ENCODE results near the gene SLC46A1.

The SLC46A1 gene

DNA sequence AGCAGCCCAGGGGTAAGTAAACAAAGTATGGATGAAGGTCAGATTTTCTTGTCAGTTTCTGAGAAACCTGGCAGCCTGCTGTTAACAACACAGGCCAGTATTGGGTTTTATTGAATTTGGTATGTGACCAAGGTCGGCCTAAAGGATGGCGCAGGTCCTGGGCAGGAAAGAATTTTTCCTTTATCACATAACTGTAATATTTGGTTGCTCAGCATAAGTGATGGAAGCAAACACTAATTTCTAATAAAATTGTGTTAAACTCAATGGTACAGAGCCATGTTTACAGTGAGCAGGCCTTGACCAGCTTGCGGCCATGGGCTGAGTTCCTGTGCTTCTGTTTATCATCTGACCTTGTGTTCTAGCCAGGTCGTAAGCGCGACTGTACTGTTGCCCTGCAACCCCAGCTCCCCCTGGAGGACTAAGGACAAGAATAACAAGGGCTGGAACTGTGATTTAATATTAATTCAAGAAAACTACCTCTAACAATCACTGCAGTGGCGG is 59.2 kb downstream of the SLC46A1 start:
- H3K27me3 Mint-ChIP-seq, result no peaks in the 10 kb centered on the region
- H3K4me3 Mint-ChIP-seq, result no peak overlapping the region
- H3K9me3 Mint-ChIP-seq, result no peaks in the 10 kb centered on the region
- intact Hi-C loops (cut with micrococcal nuclease), result no loop called here
- no peak overlapping the region for H3K27ac Mint-ChIP-seq
- H3K36me3 Mint-ChIP-seq (ENCODE audit: low read depth), result peaks cover 100% of the 10 kb centered on the region
- no peaks in the 10 kb centered on the region for H3K4me1 Mint-ChIP-seq (ENCODE audit: low read depth)

DNA sequence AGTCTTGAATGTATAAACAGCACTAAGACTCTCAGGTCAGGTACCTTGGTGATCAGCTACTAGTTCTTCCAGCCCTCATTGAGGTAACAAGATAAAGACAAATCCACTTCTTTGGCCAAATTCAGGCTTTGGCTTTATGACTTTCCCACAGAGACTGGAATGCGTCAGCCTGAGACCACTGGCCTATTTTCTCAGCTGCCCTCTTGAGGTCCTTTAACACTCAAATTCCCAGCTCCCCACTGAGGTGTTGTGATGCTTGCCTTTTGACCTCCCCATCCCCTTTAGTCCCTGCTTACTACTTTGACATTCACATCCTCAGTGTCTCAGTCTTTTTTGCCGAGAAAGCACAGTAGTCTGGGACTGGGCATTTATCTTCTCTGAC is 59.8 kb downstream of the SLC46A1 start:
- Mint-ChIP-seq H3K9me3 (no peaks in the 10 kb centered on the region), H3K4me1 (ENCODE audit: low read depth) (no peaks in the 10 kb centered on the region), H3K27ac (no peak overlapping the region), H3K36me3 (ENCODE audit: low read depth) (peaks cover 100% of the 10 kb centered on the region), H3K27me3 (no peaks in the 10 kb centered on the region), H3K4me3 (no peak overlapping the region)
- intact Hi-C loops (cut with micrococcal nuclease), result no loop called here

DNA sequence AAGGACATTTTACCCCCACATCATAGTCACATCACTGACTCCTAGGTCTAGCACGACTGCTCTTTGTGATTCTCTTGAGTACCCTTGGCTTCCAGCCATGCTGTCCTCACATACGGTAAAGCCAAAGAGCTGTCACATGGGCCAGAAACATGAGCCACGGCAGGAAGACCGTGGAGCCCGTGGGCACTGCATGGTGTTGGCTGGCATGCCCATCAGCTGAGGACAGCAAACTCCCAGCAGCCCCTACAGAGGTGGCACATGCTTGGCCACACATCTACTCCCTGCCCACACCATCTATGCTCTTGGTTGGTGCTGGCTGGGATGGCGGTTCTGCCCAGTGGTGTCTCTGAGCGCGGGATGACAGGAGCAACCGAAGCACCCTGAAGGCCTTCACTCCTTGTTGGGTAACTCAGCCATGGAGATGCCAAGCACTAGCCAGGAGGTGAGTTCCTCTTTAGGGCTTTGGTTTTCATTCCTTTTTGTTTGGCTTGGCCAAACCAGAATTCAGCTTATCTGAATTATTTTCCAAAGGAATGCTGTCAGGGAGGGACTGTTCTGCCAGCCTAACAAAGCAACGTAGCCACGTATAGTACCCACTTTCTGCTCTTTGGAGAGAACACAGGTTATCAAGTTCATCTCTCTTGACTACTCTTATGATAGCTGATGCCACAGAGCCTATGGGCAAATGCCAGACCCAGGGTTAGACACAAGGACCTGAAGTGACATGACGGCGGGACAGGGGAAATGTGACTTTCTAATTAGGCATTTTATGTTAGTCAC is 60.4 kb downstream of the SLC46A1 start:
- intact Hi-C loops (cut with micrococcal nuclease), result no loop called here
- no peak overlapping the region for H3K27ac Mint-ChIP-seq
- no peaks in the 10 kb centered on the region for H3K4me1 Mint-ChIP-seq (ENCODE audit: low read depth)
- peaks cover 100% of the 10 kb centered on the region for H3K36me3 Mint-ChIP-seq (ENCODE audit: low read depth)
- no peaks in the 10 kb centered on the region for H3K9me3 Mint-ChIP-seq
- H3K4me3 Mint-ChIP-seq, result no peak overlapping the region
- no peaks in the 10 kb centered on the region for H3K27me3 Mint-ChIP-seq

All from dendritic cell treated with granulocyte-macrophage colony-stimulating factor and Interleukin-4, amounts not matched to agents 40 ng/mL and 50 ng/mL, for 4 days (primary cell).